AG08395 (cell line): Measurements from ENCODE around the gene PCTP.
A peak's percentile ranks its signal among the peaks of the same experiment; 100 is the strongest.

Experiments used
- DNase-seq: peaks from one replicate; pipeline ENCODE4 v3.0.0; 2012; ENCODE audit warnings: mixed read lengths, low spot score

Gene PCTP

GRCh38 chr17:55757659-55758058 is 6.8 kb downstream of the PCTP start:
- DNase-seq: no peak

- no peak for DNase-seq
Measured at GRCh38 chr17:55758171-55758570, 7.3 kb downstream of the PCTP start.

GRCh38 chr17:55760643-55761355 is 9.9 kb downstream of the PCTP start:
- DNase-seq: no peak

- DNase-seq: no peak
Measured at GRCh38 chr17:55762086-55762858, 11.4 kb downstream of the PCTP start.

GRCh38 chr17:55763856-55764255 is 13.0 kb downstream of the PCTP start:
- DNase-seq: no peak

- DNase-seq: no peak
Measured at GRCh38 chr17:55764610-55765009, 13.8 kb downstream of the PCTP start.

GRCh38 chr17:55765472-55765871 is 14.6 kb downstream of the PCTP start:
- DNase-seq: no peak

GRCh38 chr17:55768936-55769624 is 18.2 kb downstream of the PCTP start:
- DNase-seq: peak; percentile 60

GRCh38 chr17:55769625-55770000 is 18.8 kb downstream of the PCTP start:
- DNase-seq: peak; percentile 87

- DNase-seq: peak; percentile 77
Measured at GRCh38 chr17:55770196-55770870, 19.5 kb downstream of the PCTP start.

GRCh38 chr17:55772086-55772485 is 21.2 kb downstream of the PCTP start:
- DNase-seq: no peak

GRCh38 chr17:55773671-55774070 is 22.8 kb downstream of the PCTP start:
- DNase-seq: no peak

- DNase-seq: no peak
Measured at GRCh38 chr17:55774846-55775271, 24.0 kb downstream of the PCTP start.

GRCh38 chr17:55776271-55776670 is 25.4 kb downstream of the PCTP start:
- no peak for DNase-seq

GRCh38 chr17:55777471-55777971 is 26.7 kb downstream of the PCTP start:
- no peak for DNase-seq

- no peak for DNase-seq
Measured at GRCh38 chr17:55778389-55779118, 27.7 kb downstream of the PCTP start.

- DNase-seq: peak; percentile 74
Measured at GRCh38 chr17:55783684-55784245, 32.9 kb downstream of the PCTP start.

- no peak for DNase-seq
Measured at GRCh38 chr17:55784666-55785065, 33.8 kb downstream of the PCTP start.

- DNase-seq: no peak
Measured at GRCh38 chr17:55785181-55785580, 34.3 kb downstream of the PCTP start.

- DNase-seq: no peak
Measured at GRCh38 chr17:55793272-55793671, 42.4 kb downstream of the PCTP start.
